Neutrophil (primary cell): ENCODE data around the gene FCRL6.

ENCODE experiments used
- H3K27ac ChIP-seq: fragments of 200-600 bp; sonication (generic); 2 replicates; pipeline ENCODE4 v1.5.1; 2016; ENCODE audit warnings: mild to moderate bottlenecking, moderate library complexity
- H3K27me3 ChIP-seq: fragments of 200-600 bp; sonication (generic); 2 replicates; pipeline ENCODE4 v1.6.0; 2016; ENCODE audit warnings: mild to moderate bottlenecking
- H3K36me3 ChIP-seq: fragments of 200-600 bp; sonication (generic); 2 replicates; pipeline ENCODE4 v1.5.1; 2017
- H3K4me1 ChIP-seq, 2 experiments: fragments of 200-600 bp in 1 of 2; sonication (generic) in 1 of 2; 1 replicate in 1 of 2; 2 replicates in 1 of 2; pipeline versions ENCODE4 v1.5.1 to v1.6.1; 2013 to 2016; ENCODE audit warnings: low read depth in 1 of 2, low read length in 1 of 2, mild to moderate bottlenecking in 1 of 2, moderate library complexity in 1 of 2; ENCODE audit not compliant: control insufficient read depth in 1 of 2, insufficient read depth in 1 of 2
- H3K4me3 ChIP-seq, 2 experiments: fragments of 200-600 bp in 1 of 2; sonication (generic) in 1 of 2; 1 replicate in 1 of 2; 2 replicates in 1 of 2; pipeline ENCODE4 v1.5.1; 2013 to 2016; ENCODE audit warnings: low read depth in 1 of 2, low read length in 1 of 2, mild to moderate bottlenecking in 1 of 2, moderate library complexity in 1 of 2
- H3K9me3 ChIP-seq: fragments of 200-600 bp; sonication (generic); 2 replicates; pipeline ENCODE4 v1.5.1; 2016
- TF ChIP-seq, protein P1 (sequence below): fragments of 200-600 bp; sonication (generic); IDR thresholded peaks from 2 replicates; pipeline ENCODE4 v1.5.1; 2016; ENCODE audit warnings: antibody characterized with exemption

Gene FCRL6

DNA sequence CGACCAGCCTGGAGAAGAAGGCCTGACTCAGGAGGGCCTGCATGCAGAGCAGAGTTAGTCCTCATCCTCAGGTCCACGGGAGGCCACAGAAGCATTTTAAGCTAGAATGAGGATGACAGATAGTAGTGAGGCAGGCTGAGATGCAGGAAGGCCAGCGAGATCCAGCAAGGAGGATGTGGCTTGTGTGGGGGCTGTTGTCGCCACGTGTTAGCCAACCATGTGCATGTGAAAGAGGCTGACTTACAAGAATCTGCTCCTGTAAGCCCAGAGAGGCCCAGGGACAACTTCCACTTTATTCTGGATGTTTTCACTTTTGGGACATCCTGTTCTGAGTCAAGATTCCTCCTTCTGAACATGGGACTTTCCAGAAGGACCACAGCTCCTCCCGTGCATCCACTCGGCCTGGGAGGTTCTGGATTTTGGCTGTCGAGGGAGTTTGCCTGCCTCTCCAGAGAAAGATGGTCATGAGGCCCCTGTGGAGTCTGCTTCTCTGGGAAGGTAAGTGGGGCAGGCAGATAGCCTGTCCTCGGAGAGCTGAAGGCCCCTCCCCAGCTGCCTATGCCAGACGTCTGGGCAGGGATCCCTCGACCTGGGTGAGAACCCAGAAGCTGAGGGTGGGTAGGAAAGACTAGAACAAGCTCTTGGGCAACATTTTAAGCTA lies 24.4 kb downstream of the FCRL6 start, which contains the start of gene SLAMF8:
TSS of gene SLAMF8 (plus strand) at position 433 of the 661 bp plus-strand sequence. CDS start at position 459, 26 bp downstream.
- Histone ChIP-seq H3K36me3 (no peaks in the 10 kb centered on the region), H3K9me3 (no peaks in the 10 kb centered on the region), H3K27me3 (no peaks in the 10 kb centered on the region), H3K4me1 (peaks cover 47 to 50% of the 10 kb centered on the region in 2 experiments), H3K27ac (peak within 1 kb of the TSS; percentile 62), H3K4me3 (no peak within 1 kb of the TSS)
- TF ChIP-seq, protein P1, sequence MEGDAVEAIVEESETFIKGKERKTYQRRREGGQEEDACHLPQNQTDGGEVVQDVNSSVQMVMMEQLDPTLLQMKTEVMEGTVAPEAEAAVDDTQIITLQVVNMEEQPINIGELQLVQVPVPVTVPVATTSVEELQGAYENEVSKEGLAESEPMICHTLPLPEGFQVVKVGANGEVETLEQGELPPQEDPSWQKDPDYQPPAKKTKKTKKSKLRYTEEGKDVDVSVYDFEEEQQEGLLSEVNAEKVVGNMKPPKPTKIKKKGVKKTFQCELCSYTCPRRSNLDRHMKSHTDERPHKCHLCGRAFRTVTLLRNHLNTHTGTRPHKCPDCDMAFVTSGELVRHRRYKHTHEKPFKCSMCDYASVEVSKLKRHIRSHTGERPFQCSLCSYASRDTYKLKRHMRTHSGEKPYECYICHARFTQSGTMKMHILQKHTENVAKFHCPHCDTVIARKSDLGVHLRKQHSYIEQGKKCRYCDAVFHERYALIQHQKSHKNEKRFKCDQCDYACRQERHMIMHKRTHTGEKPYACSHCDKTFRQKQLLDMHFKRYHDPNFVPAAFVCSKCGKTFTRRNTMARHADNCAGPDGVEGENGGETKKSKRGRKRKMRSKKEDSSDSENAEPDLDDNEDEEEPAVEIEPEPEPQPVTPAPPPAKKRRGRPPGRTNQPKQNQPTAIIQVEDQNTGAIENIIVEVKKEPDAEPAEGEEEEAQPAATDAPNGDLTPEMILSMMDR = no peak

DNA sequence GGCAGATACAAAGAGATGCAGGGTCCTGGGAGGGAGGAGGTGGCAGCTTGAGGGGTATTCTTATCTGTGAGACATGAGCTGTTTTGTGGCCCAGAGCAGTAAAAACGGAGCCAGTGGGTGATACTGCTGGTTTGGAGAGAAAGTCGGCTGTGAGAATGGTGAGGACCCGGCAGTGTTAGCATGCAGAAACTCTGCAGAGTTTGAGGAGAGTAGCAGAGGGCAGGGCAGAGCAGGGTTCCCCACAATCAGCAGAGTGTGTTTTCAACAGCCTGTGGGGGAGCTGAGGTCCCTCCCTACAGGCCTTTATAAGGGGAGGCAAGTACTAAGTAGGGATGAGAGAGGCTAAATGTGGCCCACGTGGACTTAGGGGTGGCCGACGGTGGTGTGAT lies 24.9 kb downstream of the FCRL6 start:
- peaks cover 47 to 50% of the 10 kb centered on the region in 2 experiments for H3K4me1 ChIP-seq
- TF ChIP-seq, protein P1 = no peak
- no peaks in the 10 kb centered on the region for H3K36me3 ChIP-seq
- no peak overlapping the region for H3K4me3 ChIP-seq
- H3K27me3 ChIP-seq = no peaks in the 10 kb centered on the region
- peak overlapping the region; percentile 62 for H3K27ac ChIP-seq
- H3K9me3 ChIP-seq = no peaks in the 10 kb centered on the region

DNA sequence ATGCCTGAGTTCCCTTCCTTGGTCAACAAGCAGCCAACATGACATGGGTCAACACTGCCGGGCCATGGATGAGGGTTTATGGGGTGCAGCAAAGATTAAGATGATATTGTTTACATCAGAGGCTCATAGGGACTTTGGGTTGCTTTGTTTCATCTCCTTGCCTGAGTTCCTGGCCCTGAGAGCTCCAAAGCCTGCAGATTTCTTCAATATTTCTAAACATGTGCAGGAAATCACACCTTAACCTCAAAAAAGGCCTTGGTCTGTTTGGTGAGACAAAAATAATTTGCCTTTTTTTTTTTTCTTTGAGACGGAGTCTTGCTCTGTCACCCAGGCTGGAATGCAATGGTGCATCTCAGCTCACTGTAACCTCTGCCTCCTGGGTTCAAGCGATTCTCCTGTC lies 25.4 kb downstream of the FCRL6 start:
- TF ChIP-seq, protein P1 = no peak
- H3K4me1 ChIP-seq = peaks cover 47 to 50% of the 10 kb centered on the region in 2 experiments
- H3K27ac ChIP-seq = no peak overlapping the region
- H3K4me3 ChIP-seq = no peak overlapping the region
- H3K27me3 ChIP-seq = no peaks in the 10 kb centered on the region
- no peaks in the 10 kb centered on the region for H3K36me3 ChIP-seq
- no peaks in the 10 kb centered on the region for H3K9me3 ChIP-seq

DNA sequence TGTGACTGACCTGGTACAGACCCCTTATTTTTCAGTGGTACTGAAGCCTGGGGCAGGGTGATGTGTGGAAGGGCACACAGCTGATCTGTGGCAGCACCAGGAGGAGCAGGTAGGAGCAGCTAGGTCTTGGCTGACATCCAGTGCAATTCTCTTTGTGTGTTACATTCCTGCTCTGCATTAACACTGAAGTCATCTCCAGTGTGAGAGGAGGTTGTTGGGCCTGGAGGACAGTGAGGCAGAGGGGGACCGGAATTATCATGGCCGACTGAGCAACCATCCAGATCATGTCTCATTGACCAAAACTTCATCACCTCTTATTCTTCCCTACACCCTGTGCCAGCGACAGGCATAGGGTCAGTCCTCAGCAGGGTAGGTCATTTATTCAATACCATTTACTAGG lies 26.0 kb downstream of the FCRL6 start:
- Histone ChIP-seq H3K4me3 (no peak overlapping the region), H3K9me3 (no peaks in the 10 kb centered on the region), H3K27me3 (no peaks in the 10 kb centered on the region), H3K36me3 (no peaks in the 10 kb centered on the region), H3K27ac (peak overlapping the region; percentile 50), H3K4me1 (peaks cover 47 to 50% of the 10 kb centered on the region in 2 experiments)
- TF ChIP-seq, protein P1 = no peak

DNA sequence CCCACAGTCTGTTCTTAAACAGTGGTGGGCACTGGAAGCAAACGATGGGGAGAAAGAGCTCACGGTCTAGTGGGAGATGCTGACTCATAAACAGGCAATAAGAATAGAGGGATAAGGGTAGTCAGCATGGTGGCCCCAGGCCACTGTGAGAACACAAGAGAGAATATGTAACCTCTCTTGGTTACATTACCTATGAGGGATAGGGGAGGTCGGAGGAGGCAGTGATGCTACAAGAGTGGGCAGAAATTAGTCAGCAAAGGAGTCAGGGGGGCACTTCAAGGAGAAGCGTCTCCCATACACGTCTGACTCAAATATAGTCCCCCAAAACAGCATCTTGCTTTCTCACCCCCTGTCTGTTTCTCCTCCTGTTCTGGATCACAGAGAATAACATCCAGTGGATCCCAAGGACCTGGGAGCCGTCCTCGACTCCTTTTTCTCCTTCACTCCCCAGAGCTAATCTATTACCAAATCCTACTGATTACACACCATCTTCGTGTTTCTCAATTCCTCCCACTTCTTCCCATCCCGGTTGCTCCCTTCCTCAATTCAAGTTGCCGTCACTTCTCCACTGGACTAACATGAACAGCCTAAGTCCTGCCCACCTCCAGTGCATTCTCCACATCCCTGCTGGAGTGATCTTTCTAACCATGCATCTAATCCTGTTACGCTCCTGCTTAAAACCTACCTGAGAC lies 26.6 kb downstream of the FCRL6 start:
- Histone ChIP-seq H3K27ac (peak overlapping the region; percentile 50), H3K9me3 (no peaks in the 10 kb centered on the region), H3K4me3 (no peak overlapping the region), H3K4me1 (peaks cover 47 to 50% of the 10 kb centered on the region in 2 experiments), H3K27me3 (no peaks in the 10 kb centered on the region), H3K36me3 (no peaks in the 10 kb centered on the region)
- TF ChIP-seq, protein P1 = no peak
